Measurements from ENCODE around the gene IGFBP6.

DNA sequence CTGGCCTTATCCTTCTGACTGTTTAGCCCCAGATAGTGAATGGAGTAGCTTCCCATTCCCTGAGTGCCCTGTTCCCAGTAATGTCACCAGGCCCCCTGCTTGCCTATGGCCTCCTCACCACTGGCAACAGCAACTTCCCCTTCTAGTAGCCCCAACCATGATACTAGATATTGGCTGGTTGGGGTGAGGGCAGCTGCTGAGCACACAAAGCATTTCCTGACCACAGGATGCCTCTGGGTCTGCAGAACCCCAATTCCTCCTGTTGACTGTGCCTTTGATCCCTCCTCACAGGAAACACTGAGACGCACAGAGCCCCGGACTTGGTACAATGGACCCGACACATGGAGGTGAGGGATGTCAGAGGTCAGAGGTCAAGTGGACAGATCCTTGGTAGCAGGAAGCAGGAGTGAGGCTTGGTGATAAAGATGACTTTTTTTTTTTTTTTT is 6.4 kb downstream of the IGFBP6 start:
- TF ChIP-seq ZNF302 (CRISPR knock-in tag; IDR thresholded peaks at IDR 0.05) (no peak), RCOR1 (IDR thresholded peaks at IDR 0.05; ENCODE audit: low read depth, low read length) (no peak), JUNB (IDR thresholded peaks at IDR 0.05) (no peak), FOSL2 (IDR thresholded peaks at IDR 0.05) (no peak), FOSL2 (CRISPR knock-in tag; IDR thresholded peaks at IDR 0.05) (no peak), RAD21 (conservative IDR thresholded peaks at IDR 0.05 in 1 of 2, IDR thresholded peaks at IDR 0.05 in 1 of 2) (no peak), REST (IDR thresholded peaks at IDR 0.05) (no peak), KDM5A (IDR thresholded peaks at IDR 0.05) (no peak), HOXA7 (CRISPR knock-in tag; IDR thresholded peaks at IDR 0.05) (no peak)
- TF ChIP-seq, protein P1, sequence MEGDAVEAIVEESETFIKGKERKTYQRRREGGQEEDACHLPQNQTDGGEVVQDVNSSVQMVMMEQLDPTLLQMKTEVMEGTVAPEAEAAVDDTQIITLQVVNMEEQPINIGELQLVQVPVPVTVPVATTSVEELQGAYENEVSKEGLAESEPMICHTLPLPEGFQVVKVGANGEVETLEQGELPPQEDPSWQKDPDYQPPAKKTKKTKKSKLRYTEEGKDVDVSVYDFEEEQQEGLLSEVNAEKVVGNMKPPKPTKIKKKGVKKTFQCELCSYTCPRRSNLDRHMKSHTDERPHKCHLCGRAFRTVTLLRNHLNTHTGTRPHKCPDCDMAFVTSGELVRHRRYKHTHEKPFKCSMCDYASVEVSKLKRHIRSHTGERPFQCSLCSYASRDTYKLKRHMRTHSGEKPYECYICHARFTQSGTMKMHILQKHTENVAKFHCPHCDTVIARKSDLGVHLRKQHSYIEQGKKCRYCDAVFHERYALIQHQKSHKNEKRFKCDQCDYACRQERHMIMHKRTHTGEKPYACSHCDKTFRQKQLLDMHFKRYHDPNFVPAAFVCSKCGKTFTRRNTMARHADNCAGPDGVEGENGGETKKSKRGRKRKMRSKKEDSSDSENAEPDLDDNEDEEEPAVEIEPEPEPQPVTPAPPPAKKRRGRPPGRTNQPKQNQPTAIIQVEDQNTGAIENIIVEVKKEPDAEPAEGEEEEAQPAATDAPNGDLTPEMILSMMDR (IDR thresholded peaks at IDR 0.05) = no peak
- TF ChIP-seq, protein P2, sequence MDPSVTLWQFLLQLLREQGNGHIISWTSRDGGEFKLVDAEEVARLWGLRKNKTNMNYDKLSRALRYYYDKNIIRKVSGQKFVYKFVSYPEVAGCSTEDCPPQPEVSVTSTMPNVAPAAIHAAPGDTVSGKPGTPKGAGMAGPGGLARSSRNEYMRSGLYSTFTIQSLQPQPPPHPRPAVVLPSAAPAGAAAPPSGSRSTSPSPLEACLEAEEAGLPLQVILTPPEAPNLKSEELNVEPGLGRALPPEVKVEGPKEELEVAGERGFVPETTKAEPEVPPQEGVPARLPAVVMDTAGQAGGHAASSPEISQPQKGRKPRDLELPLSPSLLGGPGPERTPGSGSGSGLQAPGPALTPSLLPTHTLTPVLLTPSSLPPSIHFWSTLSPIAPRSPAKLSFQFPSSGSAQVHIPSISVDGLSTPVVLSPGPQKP (IDR thresholded peaks at IDR 0.05; ENCODE audit: low read depth, low read length) = no peak
- TF ChIP-seq, protein P3, sequence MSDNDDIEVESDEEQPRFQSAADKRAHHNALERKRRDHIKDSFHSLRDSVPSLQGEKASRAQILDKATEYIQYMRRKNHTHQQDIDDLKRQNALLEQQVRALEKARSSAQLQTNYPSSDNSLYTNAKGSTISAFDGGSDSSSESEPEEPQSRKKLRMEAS (IDR thresholded peaks at IDR 0.05) = no peak

All from A549 (cell line).